ENCODE data around the gene ANKMY2. TPM values are rescaled to one million over a fixed set of nuclear protein-coding genes. Genes with fewer than 3 reads are reported as not detected.
A peak's percentile ranks its signal among the peaks of the same experiment; 100 is the strongest.
"Not testable (repeated sequence)": the region's sequence is repeated elsewhere in the genome, so short reads cannot be mapped to it uniquely, and the experiment has no call there.

ANKMY2 gene
- total RNA-seq, 2 donors from 2014 or later, result 17.8 to 31.4 TPM

- no peaks in the 10 kb centered on the region for H3K9me3 ChIP-seq
- H3K4me1 ChIP-seq, result no peaks in the 10 kb centered on the region
- H3K27me3 ChIP-seq, result no peaks in the 10 kb centered on the region
- H3K4me3 ChIP-seq, result no peak overlapping the region
- TF ChIP-seq, protein P1, sequence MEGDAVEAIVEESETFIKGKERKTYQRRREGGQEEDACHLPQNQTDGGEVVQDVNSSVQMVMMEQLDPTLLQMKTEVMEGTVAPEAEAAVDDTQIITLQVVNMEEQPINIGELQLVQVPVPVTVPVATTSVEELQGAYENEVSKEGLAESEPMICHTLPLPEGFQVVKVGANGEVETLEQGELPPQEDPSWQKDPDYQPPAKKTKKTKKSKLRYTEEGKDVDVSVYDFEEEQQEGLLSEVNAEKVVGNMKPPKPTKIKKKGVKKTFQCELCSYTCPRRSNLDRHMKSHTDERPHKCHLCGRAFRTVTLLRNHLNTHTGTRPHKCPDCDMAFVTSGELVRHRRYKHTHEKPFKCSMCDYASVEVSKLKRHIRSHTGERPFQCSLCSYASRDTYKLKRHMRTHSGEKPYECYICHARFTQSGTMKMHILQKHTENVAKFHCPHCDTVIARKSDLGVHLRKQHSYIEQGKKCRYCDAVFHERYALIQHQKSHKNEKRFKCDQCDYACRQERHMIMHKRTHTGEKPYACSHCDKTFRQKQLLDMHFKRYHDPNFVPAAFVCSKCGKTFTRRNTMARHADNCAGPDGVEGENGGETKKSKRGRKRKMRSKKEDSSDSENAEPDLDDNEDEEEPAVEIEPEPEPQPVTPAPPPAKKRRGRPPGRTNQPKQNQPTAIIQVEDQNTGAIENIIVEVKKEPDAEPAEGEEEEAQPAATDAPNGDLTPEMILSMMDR (IDR thresholded peaks at IDR 0.05), result no peak
- no peak overlapping the region for H3K27ac ChIP-seq
- DNase-seq, result no peak
- no peaks in the 10 kb centered on the region for H3K36me3 ChIP-seq
- H3K9ac ChIP-seq (ENCODE audit: low read depth in 2 of 2, low read length in 2 of 2), result no peak overlapping the region
- intact Hi-C loops (cut with DNase I), result no loop called here
Measured at GRCh38 chr7:16667355-16667754, 21.8 kb upstream of the ANKMY2 start.

DNA sequence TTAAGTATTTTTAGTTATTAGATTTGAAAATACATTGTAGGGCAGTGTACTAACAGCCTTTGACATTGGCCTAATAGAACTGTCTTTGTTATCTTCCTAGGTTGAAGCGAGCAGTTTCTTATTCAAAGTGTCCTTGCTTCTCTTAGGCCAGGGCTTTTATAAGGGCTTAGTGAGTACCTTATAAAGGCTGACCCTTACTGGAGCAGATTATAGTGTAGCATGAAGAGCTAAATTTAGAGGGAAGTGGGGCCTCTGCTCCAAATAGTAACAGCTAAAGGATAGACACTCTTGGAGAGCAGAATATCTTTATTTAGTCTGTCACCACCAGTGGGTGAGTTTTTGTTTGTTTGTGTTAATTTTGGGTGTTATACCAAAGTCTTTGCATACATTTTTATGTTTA is 16.4 kb upstream of the ANKMY2 start:
- H3K27me3 ChIP-seq, result no peaks in the 10 kb centered on the region
- no peaks in the 10 kb centered on the region for H3K4me1 ChIP-seq
- H3K4me3 ChIP-seq, result no peak overlapping the region
- DNase-seq, result no peak
- intact Hi-C loops (cut with DNase I), result no loop called here
- H3K36me3 ChIP-seq, result no peaks in the 10 kb centered on the region
- no peaks in the 10 kb centered on the region for H3K9me3 ChIP-seq
- no peak overlapping the region for H3K27ac ChIP-seq
- H3K9ac ChIP-seq (ENCODE audit: low read depth in 2 of 2, low read length in 2 of 2), result no peak overlapping the region
- TF ChIP-seq, protein P1 (IDR thresholded peaks at IDR 0.05), result no peak

DNA sequence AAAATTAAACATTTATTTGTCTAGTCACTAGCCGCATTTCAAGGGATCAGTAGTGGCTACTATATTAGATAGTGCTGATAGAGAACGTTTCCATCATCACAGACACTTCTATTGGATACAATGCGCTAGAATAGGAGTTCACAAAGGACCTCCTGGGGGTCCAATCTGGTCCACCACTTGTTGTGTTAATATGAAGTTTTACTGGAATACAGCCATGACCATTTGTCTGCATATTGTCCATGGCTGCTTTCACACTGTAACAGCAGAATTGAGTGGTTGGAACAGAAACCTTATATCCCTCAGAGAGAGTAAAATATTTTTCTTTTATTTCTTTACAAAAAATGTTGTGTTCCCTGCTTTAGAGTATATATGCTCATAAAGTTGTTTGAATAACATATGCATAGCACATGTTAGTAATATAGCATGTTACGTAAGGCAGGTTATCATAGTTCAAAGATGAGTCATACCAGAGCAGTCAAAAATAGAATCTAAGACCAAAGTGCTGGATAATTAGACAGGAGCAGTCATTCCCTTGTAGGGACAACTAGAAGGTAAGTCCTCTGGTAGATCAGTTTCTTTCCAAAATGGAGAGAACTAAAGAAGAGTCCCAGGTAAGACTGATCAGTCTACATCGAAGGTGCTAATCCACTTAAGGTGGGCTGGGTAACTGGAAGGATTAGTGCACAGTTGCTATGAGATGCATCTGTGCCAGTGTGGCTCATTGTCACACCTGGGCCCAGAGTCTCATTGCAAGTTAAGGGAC is 15.3 kb upstream of the ANKMY2 start:
- Histone ChIP-seq H3K9me3 (no peaks in the 10 kb centered on the region), H3K9ac (ENCODE audit: low read depth in 2 of 2, low read length in 2 of 2) (peak overlapping the region in 1 of 2 donors; percentile 19), H3K27ac (no peak overlapping the region), H3K36me3 (no peaks in the 10 kb centered on the region), H3K4me1 (no peaks in the 10 kb centered on the region), H3K27me3 (no peaks in the 10 kb centered on the region), H3K4me3 (no peak overlapping the region)
- DNase-seq, result no peak
- TF ChIP-seq, protein P1 (IDR thresholded peaks at IDR 0.05), result no peak
- intact Hi-C loops (cut with DNase I), result no loop called here

DNA sequence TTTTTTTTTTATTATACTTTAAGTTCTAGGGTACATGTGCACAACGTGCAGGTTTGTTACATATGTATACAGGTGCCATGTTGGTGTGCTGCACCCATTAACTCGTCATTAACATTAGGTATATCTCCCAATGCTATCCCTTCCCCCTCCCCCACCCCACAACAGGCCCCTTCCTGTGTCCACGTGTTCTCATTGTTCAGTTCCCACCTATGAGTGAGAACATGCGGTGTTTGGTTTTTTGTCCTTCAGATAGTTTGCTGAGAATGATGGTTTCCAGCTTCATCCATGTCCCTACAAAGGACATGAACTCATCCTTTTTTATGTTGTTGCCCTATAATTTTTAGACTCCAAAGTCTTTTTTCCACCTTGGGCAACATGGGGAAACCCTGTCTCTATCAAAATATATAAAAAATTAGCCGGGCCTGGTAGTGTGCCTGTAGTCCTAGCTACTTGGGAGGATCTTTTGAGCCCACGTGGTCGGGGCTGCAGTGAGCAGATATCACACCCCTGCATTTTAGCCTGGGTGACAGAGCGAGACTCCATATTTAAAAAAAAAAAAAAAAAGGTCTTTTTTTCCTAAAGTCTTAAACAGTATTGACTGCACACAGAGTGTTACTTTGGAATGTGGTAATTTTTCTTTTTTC is 14.4 kb upstream of the ANKMY2 start:
- H3K27ac ChIP-seq; H3K4me1 ChIP-seq; H3K9ac ChIP-seq (ENCODE audit: low read depth in 2 of 2, low read length in 2 of 2); H3K36me3 ChIP-seq; H3K9me3 ChIP-seq; H3K4me3 ChIP-seq; H3K27me3 ChIP-seq; DNase-seq; intact Hi-C loops (cut with DNase I): not testable (repeated sequence)

- Histone ChIP-seq H3K9ac (ENCODE audit: low read depth in 2 of 2, low read length in 2 of 2) (no peak overlapping the region), H3K27me3 (no peaks in the 10 kb centered on the region), H3K36me3 (no peaks in the 10 kb centered on the region), H3K9me3 (no peaks in the 10 kb centered on the region), H3K27ac (no peak overlapping the region), H3K4me1 (no peaks in the 10 kb centered on the region), H3K4me3 (no peak overlapping the region)
- TF ChIP-seq, protein P1 (IDR thresholded peaks at IDR 0.05), result no peak
- intact Hi-C loops (cut with DNase I), result no loop called here
- no peak for DNase-seq
Measured at GRCh38 chr7:16657656-16658279, 12.2 kb upstream of the ANKMY2 start.

DNA sequence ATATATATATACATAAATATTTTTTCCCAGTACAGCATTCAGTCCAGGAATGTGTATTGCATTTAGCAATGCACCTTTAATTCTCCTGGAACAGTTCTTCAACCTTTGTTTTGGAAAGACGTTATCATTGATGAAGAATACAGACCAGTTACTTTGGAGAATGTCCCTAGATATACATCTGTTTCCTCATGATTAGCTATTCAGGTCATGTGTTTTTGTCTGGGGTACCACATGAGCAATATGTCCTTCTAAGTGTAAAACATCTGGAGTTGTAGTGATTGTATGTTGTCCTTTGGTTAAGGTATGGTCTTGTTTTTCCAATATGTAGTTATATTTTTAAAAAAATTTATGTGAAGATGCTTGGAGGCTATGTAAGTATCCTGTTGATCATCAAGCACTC is 10.6 kb upstream of the ANKMY2 start:
- Histone ChIP-seq H3K27ac (no peak overlapping the region), H3K9ac (ENCODE audit: low read depth in 2 of 2, low read length in 2 of 2) (no peak overlapping the region), H3K27me3 (no peaks in the 10 kb centered on the region), H3K4me3 (no peak overlapping the region), H3K4me1 (no peaks in the 10 kb centered on the region), H3K36me3 (no peaks in the 10 kb centered on the region), H3K9me3 (no peaks in the 10 kb centered on the region)
- no peak for DNase-seq
- TF ChIP-seq, protein P1 (IDR thresholded peaks at IDR 0.05), result no peak
- intact Hi-C loops (cut with DNase I), result no loop called here
